Fibroblast of lung (primary cell): ENCODE results near the gene GABPB1. TPM values are rescaled to one million over a fixed set of nuclear protein-coding genes. Genes with fewer than 3 reads are reported as not detected.
"Not testable (repeated sequence)": the region's sequence is repeated elsewhere in the genome, so short reads cannot be mapped to it uniquely, and the experiment has no call there.

ENCODE experiments used
- DNase-seq, 2 donors: peaks; one replicate each; pipeline versions ENCODE4 v3.0.0 to v3.0.0-alpha.2; 2010; ENCODE audit warnings: low read depth in 2 of 2
- H2AFZ ChIP-seq: 2 replicates; pipeline ENCODE4 v1.5.1; 2012; ENCODE audit warnings: low read length, control low read depth, inconsistent platforms
- H3K27ac ChIP-seq: 2 replicates; pipeline ENCODE4 v1.5.1; 2011; ENCODE audit warnings: low read length, control low read depth; ENCODE audit not compliant: insufficient read depth
- H3K27me3 ChIP-seq: 2 replicates; pipeline ENCODE4 v1.5.1; 2011; ENCODE audit warnings: mild to moderate bottlenecking, low read length; ENCODE audit not compliant: control insufficient read depth, insufficient read depth
- H3K36me3 ChIP-seq: 2 replicates; pipeline ENCODE4 v1.5.1; 2011; ENCODE audit warnings: low read length; ENCODE audit not compliant: control insufficient read depth, insufficient read depth
- H3K4me1 ChIP-seq: 2 replicates; pipeline ENCODE4 v1.5.1; 2011; ENCODE audit warnings: low read length; ENCODE audit not compliant: control insufficient read depth, insufficient read depth; ENCODE audit errors: extremely low read depth
- H3K4me2 ChIP-seq: 2 replicates; pipeline ENCODE4 v1.5.1; 2011; ENCODE audit warnings: low read length, control low read depth; ENCODE audit not compliant: insufficient read depth; ENCODE audit errors: extremely low read depth
- H3K4me3 ChIP-seq, 4 experiments: fragments of 200-600 bp in 1 of 4; sonication (generic) in 1 of 4; replicated peaks in 1 of 4; 2 replicates each; pipeline ENCODE4 v1.5.1; 2011 to 2016; ENCODE audit warnings: low read length in 4 of 4, low read depth in 3 of 4, mild to moderate bottlenecking in 3 of 4, control low read depth in 2 of 4, inconsistent platforms in 1 of 4, mixed read lengths in 1 of 4; ENCODE audit not compliant: insufficient read depth in 1 of 4; ENCODE audit errors: control extremely low read depth in 1 of 4
- H3K79me2 ChIP-seq: 2 replicates; pipeline ENCODE4 v1.5.1; 2012; ENCODE audit warnings: mild to moderate bottlenecking, low read length, inconsistent platforms; ENCODE audit not compliant: control insufficient read depth, insufficient read depth
- H3K9ac ChIP-seq: 2 replicates; pipeline ENCODE4 v1.5.1; 2011; ENCODE audit warnings: mild to moderate bottlenecking, low read length, control low read depth; ENCODE audit not compliant: insufficient read depth
- H3K9me3 ChIP-seq: 2 replicates; pipeline ENCODE4 v1.5.1; 2012; ENCODE audit warnings: low read depth, low read length; ENCODE audit not compliant: control insufficient read depth, insufficient read depth
- H4K20me1 ChIP-seq: 2 replicates; pipeline ENCODE4 v1.5.1; 2011; ENCODE audit warnings: low read length; ENCODE audit not compliant: control insufficient read depth, insufficient read depth; ENCODE audit errors: extremely low read depth
- CTCF ChIP-seq, 2 donors: IDR thresholded peaks in 1 of 2; conservative IDR thresholded peaks in 1 of 2; 1 replicate in 1 of 2; 2 replicates in 1 of 2; pipeline ENCODE4 v1.5.1; 2011 to 2012; ENCODE audit warnings: low read length in 2 of 2, control low read depth in 1 of 2, inconsistent platforms in 1 of 2, low read depth in 1 of 2, mild to moderate bottlenecking in 1 of 2
- EZH2 ChIP-seq: IDR thresholded peaks from 2 replicates; pipeline ENCODE4 v1.5.1; 2012; ENCODE audit warnings: low read length, control low read depth, mild to moderate bottlenecking; ENCODE audit errors: missing control alignments
- polyA plus RNA-seq, 2 donors: library from polyadenylated mRNA; depleted of rRNA in 1 of 2; stranded (reverse) in 1 of 2; unstranded in 1 of 2; fragments of >200 nt; gene quantifications; 2 replicates each; pipeline ENCODE4 v1.2.1, GENCODE V29; 2011 to 2012; ENCODE audit warnings: missing spikeins in 1 of 2
- total RNA-seq: library from RNA; depleted of rRNA; stranded (reverse); fragments of >200 nt; gene quantifications from 2 replicates; pipeline ENCODE4 v1.2.1, GENCODE V29; 2014

Gene GABPB1
- total and polyA plus RNA-seq, 2 donors (not counting 1 experiment from before 2014, with no cell fraction given): 25.4 to 40.1 TPM

- no peaks in the 10 kb centered on the region for H4K20me1 ChIP-seq
- H3K79me2 ChIP-seq: no peaks in the 10 kb centered on the region
- H2AFZ ChIP-seq: no peak overlapping the region
- H3K4me2 ChIP-seq: no peak overlapping the region
- H3K27ac ChIP-seq: no peak overlapping the region
- no peaks in the 10 kb centered on the region for H3K9me3 ChIP-seq
- DNase-seq: no peak
- H3K4me1 ChIP-seq: no peaks in the 10 kb centered on the region
- H3K9ac ChIP-seq: no peak overlapping the region
- TF ChIP-seq CTCF (conservative IDR thresholded peaks at IDR 0.05 in 1 of 2, IDR thresholded peaks at IDR 0.05 in 1 of 2; ENCODE audit: low read depth in 1 of 2, low read length in 2 of 2): no peak
- no peak for TF ChIP-seq EZH2
- H3K4me3 ChIP-seq: no peak overlapping the region
- H3K27me3 ChIP-seq: no peaks in the 10 kb centered on the region
- no peaks in the 10 kb centered on the region for H3K36me3 ChIP-seq
These were observed 23.8 kb upstream of the GABPB1 start for GRCh38 chr15:50378776-50379175.

- Histone ChIP-seq H3K4me3 (no peak overlapping the region), H3K9me3 (no peaks in the 10 kb centered on the region), H3K36me3 (no peaks in the 10 kb centered on the region), H3K27me3 (no peaks in the 10 kb centered on the region), H4K20me1 (no peaks in the 10 kb centered on the region), H3K27ac (no peak overlapping the region), H3K79me2 (no peaks in the 10 kb centered on the region), H3K4me1 (no peaks in the 10 kb centered on the region), H2AFZ (no peak overlapping the region), H3K9ac (no peak overlapping the region), H3K4me2 (no peak overlapping the region)
- no peak for TF ChIP-seq EZH2
- no peak for TF ChIP-seq CTCF (conservative IDR thresholded peaks at IDR 0.05 in 1 of 2, IDR thresholded peaks at IDR 0.05 in 1 of 2; ENCODE audit: low read depth in 1 of 2, low read length in 2 of 2)
- DNase-seq: no peak
These were observed 23.1 kb upstream of the GABPB1 start for GRCh38 chr15:50377867-50378751.

GRCh38 chr15:50369564-50369963, 14.6 kb upstream of the GABPB1 start:
- not testable (repeated sequence) for H3K4me1 ChIP-seq, H3K9ac ChIP-seq, H3K27me3 ChIP-seq, H3K27ac ChIP-seq, H3K36me3 ChIP-seq, H3K79me2 ChIP-seq, H3K4me2 ChIP-seq, H2AFZ ChIP-seq, DNase-seq, H3K4me3 ChIP-seq, H4K20me1 ChIP-seq, H3K9me3 ChIP-seq
